Sigmoid colon (tissue), 4 donors: ENCODE data around the gene TMED1.

ENCODE experiments used
- CTCF ChIP-seq, 4 experiments: fragments of 450-650 bp in 3 of 4; fragments of 200-600 bp in 1 of 4; IDR thresholded peaks; one replicate each; pipeline ENCODE4 v1.5.1; 2016 to 2019; ENCODE audit warnings: antibody characterized with exemption in 4 of 4, mild to moderate bottlenecking in 3 of 4, moderate library complexity in 2 of 4
- POLR2A ChIP-seq, 2 donors: fragments of 450-650 bp; IDR thresholded peaks; one replicate each; pipeline ENCODE4 v1.6.1; 2016; ENCODE audit warnings: antibody characterized with exemption in 2 of 2, mild to moderate bottlenecking in 2 of 2, moderate library complexity in 2 of 2
- POLR2AphosphoS5 ChIP-seq, 4 donors: sonication (generic); formaldehyde crosslinking; IDR thresholded peaks; one replicate each; pipeline ENCODE4 v1.6.1; 2017; ENCODE audit warnings: antibody characterized with exemption in 4 of 4

- TF ChIP-seq CTCF (IDR thresholded peaks at IDR 0.05): no peak
- TF ChIP-seq POLR2AphosphoS5 (IDR thresholded peaks at IDR 0.05): no peak
- no peak for TF ChIP-seq POLR2A (IDR thresholded peaks at IDR 0.05)
Observed at GRCh38 chr19:10826846-10827245, 9.2 kb downstream of the TMED1 start.
